HFFc6 (cell line): Measurements from ENCODE around the gene POLN. TPM values are rescaled to one million over a fixed set of nuclear protein-coding genes. Genes with fewer than 3 reads are reported as not detected.

Source experiments
- DNase-seq: peaks from one replicate; pipeline ENCODE4 v3.0.0-alpha.2; 2018
- H3K27ac Mint-ChIP-seq: 2 replicates; pipeline ENCODE4 v1.8.0; 2020; ENCODE audit warnings: mild to moderate bottlenecking, mixed read lengths
- H3K27me3 Mint-ChIP-seq: 2 replicates; pipeline ENCODE4 v1.8.0; 2021; ENCODE audit warnings: mild to moderate bottlenecking, moderate library complexity, mixed read lengths; ENCODE audit not compliant: insufficient read depth
- H3K36me3 Mint-ChIP-seq: 2 replicates; pipeline ENCODE4 v1.8.0; 2021; ENCODE audit warnings: low read depth, mixed read lengths
- H3K4me1 Mint-ChIP-seq: 2 replicates; pipeline ENCODE4 v1.8.0; 2020; ENCODE audit warnings: low read depth, mixed read lengths
- H3K4me3 Mint-ChIP-seq: 2 replicates; pipeline ENCODE4 v1.8.0; 2020; ENCODE audit warnings: mild to moderate bottlenecking, moderate library complexity, mixed read lengths
- H3K9me3 Mint-ChIP-seq: 2 replicates; pipeline ENCODE4 v1.8.0; 2020; ENCODE audit warnings: mild to moderate bottlenecking, mixed read lengths
- total RNA-seq, 6 experiments: library from RNA; stranded (reverse); fragmentation: NEBNext Ultra II Directional; extraction: Animal tissue kit (Norgen Biotek cat#: 25700); gene quantifications; 2 replicates in 1 of 6; 3 replicates in 5 of 6; pipeline ENCODE4 v1.2.3, GENCODE V29; 2021
- TF ChIP-seq, protein P1 (sequence below): fragments of 200-600 bp; sonication (generic); IDR thresholded peaks from 2 replicates; pipeline ENCODE4 v1.5.0; 2021; ENCODE audit warnings: antibody characterized with exemption, mild to moderate bottlenecking

Gene POLN
- total RNA-seq, 6 experiments from 2014 or later: 1.5 to 3.4 (median 2.2) TPM

DNA sequence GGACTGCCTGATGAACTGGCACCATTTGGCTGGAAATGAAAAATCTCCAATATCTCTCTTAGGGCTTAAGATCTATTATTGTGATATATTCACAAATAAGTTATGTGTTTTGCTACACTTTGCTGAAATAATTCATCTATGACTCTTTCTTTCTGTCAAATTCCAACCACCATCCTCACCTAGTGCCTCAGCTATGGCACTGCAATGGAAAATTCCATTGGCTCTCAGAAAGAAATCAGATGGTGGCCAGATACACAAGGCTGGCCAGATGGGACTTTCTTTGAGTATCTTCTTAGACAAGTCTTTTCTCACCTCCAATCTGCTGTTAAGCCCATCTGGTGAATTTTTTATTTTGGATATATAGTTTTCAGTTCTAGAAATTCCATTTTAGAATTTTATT is 154.8 kb downstream of the POLN start:
- H3K27me3 Mint-ChIP-seq: peaks cover 2% of the 10 kb centered on the region; the same call in 1 of the 2 replicates
- DNase-seq: peak; percentile 25
- no peaks in the 10 kb centered on the region for H3K4me1 Mint-ChIP-seq
- no peaks in the 10 kb centered on the region for H3K36me3 Mint-ChIP-seq
- TF ChIP-seq, protein P1, sequence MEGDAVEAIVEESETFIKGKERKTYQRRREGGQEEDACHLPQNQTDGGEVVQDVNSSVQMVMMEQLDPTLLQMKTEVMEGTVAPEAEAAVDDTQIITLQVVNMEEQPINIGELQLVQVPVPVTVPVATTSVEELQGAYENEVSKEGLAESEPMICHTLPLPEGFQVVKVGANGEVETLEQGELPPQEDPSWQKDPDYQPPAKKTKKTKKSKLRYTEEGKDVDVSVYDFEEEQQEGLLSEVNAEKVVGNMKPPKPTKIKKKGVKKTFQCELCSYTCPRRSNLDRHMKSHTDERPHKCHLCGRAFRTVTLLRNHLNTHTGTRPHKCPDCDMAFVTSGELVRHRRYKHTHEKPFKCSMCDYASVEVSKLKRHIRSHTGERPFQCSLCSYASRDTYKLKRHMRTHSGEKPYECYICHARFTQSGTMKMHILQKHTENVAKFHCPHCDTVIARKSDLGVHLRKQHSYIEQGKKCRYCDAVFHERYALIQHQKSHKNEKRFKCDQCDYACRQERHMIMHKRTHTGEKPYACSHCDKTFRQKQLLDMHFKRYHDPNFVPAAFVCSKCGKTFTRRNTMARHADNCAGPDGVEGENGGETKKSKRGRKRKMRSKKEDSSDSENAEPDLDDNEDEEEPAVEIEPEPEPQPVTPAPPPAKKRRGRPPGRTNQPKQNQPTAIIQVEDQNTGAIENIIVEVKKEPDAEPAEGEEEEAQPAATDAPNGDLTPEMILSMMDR: peak; percentile 59
- H3K27ac Mint-ChIP-seq: no peak overlapping the region
- H3K9me3 Mint-ChIP-seq: no peaks in the 10 kb centered on the region
- H3K4me3 Mint-ChIP-seq: no peak overlapping the region

DNA sequence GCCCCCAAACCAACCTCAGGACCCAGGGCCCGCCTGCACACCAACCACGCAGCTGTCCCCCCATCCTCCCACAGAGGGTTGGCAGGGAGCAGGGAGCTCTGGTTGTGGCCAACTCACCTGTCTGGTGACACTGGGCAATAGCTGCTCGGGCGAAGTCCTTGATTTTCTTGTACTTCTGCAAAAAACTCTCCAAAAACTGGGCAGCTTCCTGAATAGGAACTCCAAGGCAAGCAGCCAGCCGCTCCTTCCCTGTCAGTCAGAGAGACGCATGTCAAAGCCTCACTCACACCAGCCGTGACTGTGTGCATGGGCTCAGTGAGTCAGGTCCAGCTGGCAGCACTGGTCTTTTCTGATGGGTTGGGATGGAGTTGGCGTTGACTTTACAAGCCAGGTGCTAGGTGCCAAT is 156.4 kb downstream of the POLN start:
- DNase-seq: no peak
- H3K9me3 Mint-ChIP-seq: no peaks in the 10 kb centered on the region
- H3K4me1 Mint-ChIP-seq: no peaks in the 10 kb centered on the region
- H3K27me3 Mint-ChIP-seq: peaks cover 2% of the 10 kb centered on the region; the same call in 1 of the 2 replicates
- TF ChIP-seq, protein P1: no peak
- H3K36me3 Mint-ChIP-seq: no peaks in the 10 kb centered on the region
- no peak overlapping the region for H3K27ac Mint-ChIP-seq
- H3K4me3 Mint-ChIP-seq: no peak overlapping the region

DNA sequence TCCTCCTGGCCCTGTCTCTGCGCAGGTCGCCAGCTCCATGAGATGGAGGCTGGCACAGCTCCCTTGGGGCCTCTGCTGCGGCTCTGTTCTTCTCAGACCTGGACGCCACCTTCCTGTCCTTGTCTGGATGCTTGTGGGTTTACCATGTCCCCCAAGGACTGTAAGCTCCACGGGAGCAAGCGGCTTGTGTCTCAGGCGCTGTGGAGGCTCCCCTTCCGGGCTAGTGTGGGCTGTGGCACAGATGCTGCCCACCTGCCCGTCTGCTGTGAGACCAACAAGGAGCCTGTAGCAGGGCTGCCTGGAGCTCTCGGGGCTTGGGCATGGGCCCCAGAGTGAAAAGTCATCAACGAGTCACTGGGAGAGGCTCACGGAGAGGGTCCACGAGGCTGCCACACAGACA is 157.6 kb downstream of the POLN start:
- no peak overlapping the region for H3K4me3 Mint-ChIP-seq
- H3K4me1 Mint-ChIP-seq: no peaks in the 10 kb centered on the region
- TF ChIP-seq, protein P1: no peak
- no peaks in the 10 kb centered on the region for H3K9me3 Mint-ChIP-seq
- peaks cover 2% of the 10 kb centered on the region; the same call in 1 of the 2 replicates for H3K27me3 Mint-ChIP-seq
- no peak for DNase-seq
- no peaks in the 10 kb centered on the region for H3K36me3 Mint-ChIP-seq
- no peak overlapping the region for H3K27ac Mint-ChIP-seq

DNA sequence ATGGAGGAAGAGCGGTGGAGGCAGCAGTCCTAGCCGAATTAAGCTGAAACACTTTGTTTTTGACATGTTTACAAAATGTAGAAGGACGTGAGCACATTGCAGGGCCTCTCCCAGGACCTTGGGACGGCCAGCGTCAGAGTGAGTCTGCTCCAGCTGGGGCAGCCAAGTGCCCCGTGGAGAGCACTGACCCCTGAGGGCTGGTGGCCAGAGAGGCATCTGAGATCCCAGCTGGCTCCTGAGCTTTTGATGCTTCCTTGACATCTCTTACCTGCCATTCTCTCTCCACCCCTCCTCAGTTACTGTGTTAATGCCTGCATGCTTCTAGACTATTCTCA is 158.1 kb downstream of the POLN start:
- H3K4me1 Mint-ChIP-seq: peaks cover under 1% of the 10 kb centered on the region; the same call in 1 of the 2 replicates
- peaks cover 2% of the 10 kb centered on the region; the same call in 1 of the 2 replicates for H3K27me3 Mint-ChIP-seq
- DNase-seq: no peak
- TF ChIP-seq, protein P1: no peak
- no peak overlapping the region for H3K27ac Mint-ChIP-seq
- H3K9me3 Mint-ChIP-seq: no peaks in the 10 kb centered on the region
- no peak overlapping the region for H3K4me3 Mint-ChIP-seq
- H3K36me3 Mint-ChIP-seq: no peaks in the 10 kb centered on the region

DNA sequence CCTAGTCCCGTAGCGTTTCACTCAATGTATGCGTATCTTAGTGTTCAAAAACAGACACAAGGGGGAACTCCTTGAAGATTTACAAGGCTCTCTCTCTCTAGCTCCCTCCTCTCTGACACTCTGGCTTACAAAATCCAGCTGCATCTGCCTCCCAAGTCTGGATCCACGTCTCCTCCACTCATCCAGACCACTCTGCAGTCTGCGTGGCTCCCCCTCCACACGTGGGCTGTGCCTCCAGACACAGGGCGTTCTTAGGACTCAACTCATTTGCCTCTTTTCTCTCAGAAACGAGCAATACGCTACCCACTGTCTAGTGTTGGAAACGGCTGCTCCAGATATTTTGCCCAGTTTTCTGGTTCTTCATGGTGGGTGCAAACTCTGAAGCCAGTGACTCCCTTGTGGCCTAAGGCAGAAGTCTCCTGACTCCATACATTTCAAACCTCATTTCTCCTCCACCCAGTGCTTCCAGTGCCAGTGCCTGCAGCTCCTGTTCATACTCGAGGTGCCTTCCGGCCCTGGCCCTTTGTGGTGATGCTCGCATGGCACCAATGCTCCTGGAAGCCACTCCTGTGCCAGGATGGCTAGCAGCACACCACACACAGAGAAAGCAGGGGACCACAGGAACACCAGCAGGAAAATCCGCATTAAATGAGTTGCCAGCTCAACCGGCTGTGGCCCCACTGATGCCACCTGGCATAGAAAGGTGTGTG is 158.7 kb downstream of the POLN start:
- peaks cover 5% of the 10 kb centered on the region; the same call in 1 of the 2 replicates for H3K4me1 Mint-ChIP-seq
- DNase-seq: no peak
- no peaks in the 10 kb centered on the region for H3K36me3 Mint-ChIP-seq
- no peak overlapping the region for H3K27ac Mint-ChIP-seq
- no peaks in the 10 kb centered on the region for H3K9me3 Mint-ChIP-seq
- H3K4me3 Mint-ChIP-seq: no peak overlapping the region
- TF ChIP-seq, protein P1: no peak
- H3K27me3 Mint-ChIP-seq: peaks cover 2% of the 10 kb centered on the region; the same call in 1 of the 2 replicates
